ENCODE data around the gene BRCA1. TPM values are rescaled to one million over a fixed set of nuclear protein-coding genes. Genes with fewer than 3 reads are reported as not detected.
"Not testable (repeated sequence)": the region's sequence is repeated elsewhere in the genome, so short reads cannot be mapped to it uniquely, and the experiment has no call there.

BRCA1 gene
- total RNA-seq, 2 donors from 2014 or later = 4.6 to 5.9 TPM

GRCh38 chr17:43090022-43090421 is 35.1 kb downstream of the BRCA1 start:
- intact Hi-C loops (cut with DNase I) = no loop called here
- DNase-seq (ENCODE audit: low spot score) = no peak

GRCh38 chr17:43085474-43085873 is 39.7 kb downstream of the BRCA1 start:
- no peak for DNase-seq (ENCODE audit: low spot score)
- intact Hi-C loops (cut with DNase I) = loop anchor here in 1 of 2 donors (5.0 kb wide), 1 partner anchor 137 kb away; no protein-coding TSS in a partner anchor

DNA sequence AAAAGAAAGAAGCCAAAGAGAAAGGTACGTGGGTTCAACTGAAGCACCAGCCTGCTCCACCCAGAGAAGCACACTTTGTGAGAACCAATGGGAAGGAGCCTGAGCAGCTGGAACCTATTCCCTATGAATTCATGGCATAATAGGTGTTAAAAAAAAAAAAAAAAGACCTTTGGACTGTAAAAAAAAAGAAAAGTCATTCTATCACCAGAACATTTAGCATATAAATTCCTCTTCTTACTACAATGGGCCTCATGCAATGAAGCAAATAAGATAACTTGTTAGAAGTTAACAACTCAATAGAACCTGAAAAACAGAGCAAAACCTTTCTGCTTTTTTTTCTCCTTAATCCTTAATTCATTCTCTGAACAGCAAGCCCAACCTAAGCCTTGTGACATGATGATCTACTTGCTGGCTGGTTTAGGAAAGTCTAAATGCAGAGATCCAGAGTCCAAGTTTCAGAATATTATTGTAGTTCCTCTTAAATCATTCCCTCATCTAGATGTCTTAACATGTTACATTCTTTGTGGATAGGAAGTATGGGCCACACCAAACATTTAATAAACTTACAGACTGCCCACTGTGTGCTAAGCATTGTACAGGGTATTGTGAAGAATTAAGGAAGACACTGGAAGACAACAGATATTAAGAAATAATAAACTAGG is 45.4 kb downstream of the BRCA1 start:
- no peak for DNase-seq (ENCODE audit: low spot score)
- intact Hi-C loops (cut with DNase I) = no loop called here

GRCh38 chr17:43074869-43075268 is 50.3 kb downstream of the BRCA1 start:
- intact Hi-C loops (cut with DNase I) = no loop called here

DNA sequence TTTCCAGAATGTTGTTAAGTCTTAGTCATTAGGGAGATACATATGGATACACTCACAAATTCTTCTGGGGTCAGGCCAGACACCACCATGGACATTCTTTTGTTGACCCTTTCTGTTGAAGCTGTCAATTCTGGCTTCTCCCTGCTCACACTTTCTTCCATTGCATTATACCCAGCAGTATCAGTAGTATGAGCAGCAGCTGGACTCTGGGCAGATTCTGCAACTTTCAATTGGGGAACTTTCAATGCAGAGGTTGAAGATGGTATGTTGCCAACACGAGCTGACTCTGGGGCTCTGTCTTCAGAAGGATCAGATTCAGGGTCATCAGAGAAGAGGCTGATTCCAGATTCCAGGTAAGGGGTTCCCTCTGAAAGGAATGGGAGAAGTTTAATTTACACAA is 54.3 kb downstream of the BRCA1 start:
- no peak for DNase-seq (ENCODE audit: low spot score)
- intact Hi-C loops (cut with DNase I) = no loop called here

More at GRCh38 chr17:43074869-43075268, 50.3 kb downstream of the BRCA1 start:
- DNase-seq (ENCODE audit: low spot score) = no peak

DNA sequence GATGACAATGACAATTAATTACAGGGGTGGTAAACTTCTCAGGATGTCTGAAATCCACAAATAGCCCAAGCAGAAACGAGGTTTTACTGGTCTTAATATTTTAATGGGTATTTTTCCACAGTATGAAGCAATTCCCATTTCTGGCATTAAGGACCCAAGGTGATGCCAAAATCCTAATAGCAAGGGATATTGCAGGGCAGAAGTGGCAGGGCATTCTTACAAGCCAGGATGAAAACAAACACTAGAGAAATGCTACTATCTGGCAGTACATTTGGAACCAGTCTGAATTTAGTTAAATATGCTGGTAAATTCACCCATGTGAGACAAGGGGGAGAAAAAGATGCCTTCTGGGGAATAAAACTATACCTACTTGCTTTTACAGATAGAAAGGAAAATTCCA is 54.9 kb downstream of the BRCA1 start:
- intact Hi-C loops (cut with DNase I) = no loop called here
- DNase-seq (ENCODE audit: low spot score) = no peak

DNA sequence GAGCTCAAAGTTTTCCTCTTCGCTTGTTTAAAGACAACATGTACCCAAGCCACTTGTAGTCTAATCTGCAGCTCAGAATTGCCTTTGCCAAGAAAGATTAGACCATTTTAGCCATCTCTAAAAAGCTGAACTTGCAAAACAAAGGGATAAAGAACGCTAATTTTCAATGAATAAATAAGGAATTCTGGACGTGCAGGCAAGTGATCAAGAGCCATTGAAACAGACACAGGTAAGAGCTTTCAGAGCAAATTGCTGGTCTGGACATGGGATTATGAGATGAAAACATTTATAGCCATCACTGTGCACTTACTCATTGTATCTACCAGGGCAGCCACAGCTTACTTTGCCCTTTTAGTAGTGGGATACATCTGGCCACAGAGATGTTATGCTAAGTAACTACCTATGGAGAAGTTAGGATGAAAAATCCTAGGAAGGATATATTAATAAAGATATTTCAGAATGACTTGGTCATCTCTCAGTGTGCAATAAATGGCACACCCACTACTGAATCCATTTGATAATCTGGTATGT is 55.7 kb downstream of the BRCA1 start:
- intact Hi-C loops (cut with DNase I) = no loop called here
- DNase-seq (ENCODE audit: low spot score) = no peak

DNA sequence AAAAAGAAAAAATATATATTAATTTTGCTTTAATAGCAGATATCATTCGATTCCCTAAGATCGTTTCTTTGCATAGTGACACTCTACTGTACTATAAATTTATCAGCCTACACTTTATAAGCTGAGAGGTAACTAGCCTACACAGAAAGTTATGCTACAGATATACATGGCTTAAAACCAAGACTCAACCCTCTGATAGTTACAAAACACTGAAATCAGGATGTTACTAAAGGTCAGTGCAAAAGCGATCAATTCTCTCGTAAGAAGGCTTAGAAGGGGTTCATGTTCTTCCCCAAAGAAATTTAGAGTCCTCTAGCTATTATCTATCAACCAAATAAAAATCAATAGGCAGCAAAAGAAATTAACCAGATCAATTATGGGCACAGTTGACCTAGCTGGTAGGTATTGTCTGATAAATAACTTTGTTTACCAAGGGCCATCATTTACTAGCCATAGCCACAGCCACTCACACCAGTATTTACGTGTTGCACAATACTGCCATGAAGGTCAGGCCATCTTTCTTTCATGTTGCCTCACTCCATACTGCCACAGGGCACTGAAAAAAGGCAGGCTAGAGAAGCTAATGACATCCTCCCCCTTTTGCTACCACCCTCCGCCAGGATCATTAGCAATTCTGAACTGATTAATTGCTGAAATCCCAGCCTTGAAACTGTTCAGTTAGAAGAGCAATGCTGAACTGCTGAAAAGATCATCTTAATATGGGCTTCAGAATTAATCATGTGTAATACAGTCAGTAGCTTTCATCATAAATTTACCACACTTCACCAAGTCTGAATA is 56.4 kb downstream of the BRCA1 start:
- intact Hi-C loops (cut with DNase I) = no loop called here

GRCh38 chr17:43062984-43063638 is 62.1 kb downstream of the BRCA1 start:
- intact Hi-C loops (cut with DNase I) = no loop called here
- no peak for DNase-seq (ENCODE audit: low spot score)

More for the DNA sequence above, 56.4 kb downstream of the BRCA1 start:
- no peak for DNase-seq (ENCODE audit: low spot score)

DNA sequence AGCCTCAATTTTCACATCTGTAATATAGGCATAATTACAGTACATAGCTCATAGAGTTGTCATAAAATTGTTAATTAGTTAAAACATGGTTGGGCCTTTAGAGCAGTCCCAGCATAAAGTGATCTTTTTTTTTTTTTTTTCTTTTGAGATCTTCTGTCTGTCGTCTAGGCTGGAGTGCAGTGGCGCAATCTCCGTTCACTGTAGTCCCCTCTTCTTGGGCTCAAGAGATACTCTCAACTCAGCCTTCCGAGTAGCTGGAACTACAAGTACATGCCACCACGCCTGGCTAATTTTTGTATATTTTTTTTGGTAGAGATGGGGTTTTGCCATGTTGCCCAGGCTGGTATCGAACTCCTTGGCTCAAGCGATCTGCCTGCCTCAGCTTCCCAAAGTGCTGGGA is 69.1 kb downstream of the BRCA1 start:
- no peak for DNase-seq (ENCODE audit: low spot score)
- intact Hi-C loops (cut with DNase I) = no loop called here

DNA sequence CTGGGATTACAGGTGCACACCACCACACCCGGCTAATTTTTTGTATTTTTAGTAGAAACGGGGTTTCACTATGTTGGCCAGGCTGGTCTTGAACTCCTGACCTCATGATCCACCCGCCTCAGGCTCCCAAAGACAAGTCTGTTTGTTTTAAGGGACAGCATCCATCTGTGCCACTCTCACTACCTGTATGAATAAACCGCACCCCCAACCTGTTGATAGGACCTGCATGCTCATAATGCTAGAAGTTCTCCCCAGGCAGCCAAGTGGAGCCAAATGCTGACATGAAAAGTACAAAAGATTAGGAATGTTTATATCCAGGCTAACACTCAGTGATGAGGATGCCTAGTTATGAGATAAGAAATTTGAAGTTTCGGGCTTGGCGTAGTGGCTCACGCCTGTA is 72.2 kb downstream of the BRCA1 start:
- intact Hi-C loops (cut with DNase I); DNase-seq (ENCODE audit: low spot score): not testable (repeated sequence)

DNA sequence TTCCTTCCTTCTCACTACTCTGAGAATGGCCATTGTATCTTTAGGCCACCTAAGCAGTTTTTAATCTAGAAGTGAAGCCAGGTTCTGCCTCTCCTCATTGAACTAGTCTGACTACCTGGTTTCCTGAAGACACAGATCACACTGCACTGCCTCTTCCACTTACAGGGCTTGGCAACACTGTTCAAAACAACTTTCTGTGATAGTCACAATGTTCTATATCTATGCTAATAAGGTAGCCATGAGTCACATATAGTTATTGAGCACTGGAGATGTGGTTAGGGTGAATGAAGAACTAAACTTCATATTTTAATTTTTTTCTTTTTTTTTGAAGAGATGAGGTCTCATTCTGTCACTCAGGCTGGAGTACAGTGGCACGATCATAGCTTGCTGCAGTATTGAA is 73.2 kb downstream of the BRCA1 start:
- intact Hi-C loops (cut with DNase I) = no loop called here
- DNase-seq (ENCODE audit: low spot score) = no peak

GRCh38 chr17:43044024-43044423 is 81.1 kb downstream of the BRCA1 start:
- intact Hi-C loops (cut with DNase I) = no loop called here
- DNase-seq (ENCODE audit: low spot score) = no peak

- DNase-seq (ENCODE audit: low spot score) = no peak
- intact Hi-C loops (cut with DNase I) = no loop called here
These were observed 81.9 kb downstream of the BRCA1 start for GRCh38 chr17:43043307-43043706.

- no peak for DNase-seq (ENCODE audit: low spot score)
- intact Hi-C loops (cut with DNase I) = no loop called here
These were observed 83.0 kb downstream of the BRCA1 start for GRCh38 chr17:43042025-43042628.

DNA sequence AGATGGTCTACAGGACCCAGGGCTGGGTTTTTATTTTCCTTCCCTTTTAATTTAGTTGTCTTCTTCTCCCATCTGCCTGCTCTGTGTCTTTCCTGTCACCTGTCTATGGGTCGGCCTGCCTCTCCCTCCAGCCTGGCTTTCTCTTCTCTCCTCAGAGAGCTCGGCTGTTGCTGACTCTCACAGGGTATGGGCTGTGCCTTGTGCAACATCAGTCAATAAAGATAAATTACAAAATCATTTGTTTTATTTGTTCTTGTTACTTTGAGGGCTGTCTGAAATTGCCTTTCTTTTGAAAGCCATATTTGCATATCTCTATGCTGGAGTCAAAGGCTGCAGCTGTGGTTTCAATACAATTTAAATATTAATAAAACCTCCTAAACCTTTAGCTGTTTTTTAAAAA is 84.5 kb downstream of the BRCA1 start:
- DNase-seq (ENCODE audit: low spot score) = no peak
- intact Hi-C loops (cut with DNase I) = no loop called here

DNA sequence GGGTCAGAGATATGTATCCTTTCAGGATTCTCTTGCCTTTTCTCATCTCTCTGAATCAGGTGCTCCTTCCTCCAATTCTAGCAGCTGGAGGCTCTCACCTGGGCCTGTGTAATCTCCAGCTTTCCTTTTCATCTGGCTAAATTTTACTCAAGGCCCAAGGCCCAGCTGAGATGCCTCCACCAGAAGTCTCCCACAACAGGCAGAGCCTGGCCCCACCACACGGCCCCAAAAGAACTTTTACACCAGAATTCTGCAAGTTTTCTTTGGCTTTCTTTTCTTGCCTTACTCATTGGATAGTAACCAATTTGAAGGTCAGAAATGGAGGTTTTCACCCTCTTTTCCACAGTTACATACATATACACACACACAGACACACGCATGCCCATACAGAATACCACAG is 85.5 kb downstream of the BRCA1 start:
- DNase-seq (ENCODE audit: low spot score) = peak; percentile 53
- intact Hi-C loops (cut with DNase I) = no loop called here

GRCh38 chr17:43034894-43035293 is 90.3 kb downstream of the BRCA1 start:
- intact Hi-C loops (cut with DNase I) = no loop called here
- DNase-seq (ENCODE audit: low spot score) = no peak

- intact Hi-C loops (cut with DNase I) = no loop called here
- peak; percentile 23 for DNase-seq (ENCODE audit: low spot score)
These were observed 90.9 kb downstream of the BRCA1 start for GRCh38 chr17:43033948-43034881.
